Activated CD8-positive, alpha-beta memory T cell treated with anti-CD3 and anti-CD28 coated beads, Interleukin-2, amount 50 U/mL, for 4 hours (primary cell): ENCODE data around the gene LGSN.
"Not testable (repeated sequence)": the region's sequence is repeated elsewhere in the genome, so short reads cannot be mapped to it uniquely, and the experiment has no call there.

ENCODE experiments used
- DNase-seq: peaks from one replicate; pipeline ENCODE4 v3.0.0-alpha.2; 2020

The LGSN gene

DNA sequence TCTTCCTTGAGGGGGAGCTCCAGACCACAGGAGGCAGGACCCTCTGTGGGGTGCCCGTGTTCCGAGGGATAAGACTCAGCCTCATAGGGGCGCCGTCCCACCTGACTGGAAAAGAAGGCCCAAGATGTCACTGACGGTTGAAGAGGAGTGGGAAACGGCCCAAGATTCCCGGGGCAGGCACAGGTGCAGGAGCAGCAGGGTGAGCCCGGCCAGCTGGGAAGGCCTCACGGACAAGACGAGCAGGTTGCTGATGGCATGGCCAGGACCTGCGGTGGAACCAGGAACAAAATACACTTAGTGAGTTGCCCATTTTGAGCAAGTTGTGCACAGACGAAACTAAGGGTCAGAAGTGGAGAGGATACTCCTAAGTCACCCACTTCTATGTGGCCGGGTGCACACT is 89.8 kb downstream of the LGSN start:
- DNase-seq: not testable (repeated sequence)

DNA sequence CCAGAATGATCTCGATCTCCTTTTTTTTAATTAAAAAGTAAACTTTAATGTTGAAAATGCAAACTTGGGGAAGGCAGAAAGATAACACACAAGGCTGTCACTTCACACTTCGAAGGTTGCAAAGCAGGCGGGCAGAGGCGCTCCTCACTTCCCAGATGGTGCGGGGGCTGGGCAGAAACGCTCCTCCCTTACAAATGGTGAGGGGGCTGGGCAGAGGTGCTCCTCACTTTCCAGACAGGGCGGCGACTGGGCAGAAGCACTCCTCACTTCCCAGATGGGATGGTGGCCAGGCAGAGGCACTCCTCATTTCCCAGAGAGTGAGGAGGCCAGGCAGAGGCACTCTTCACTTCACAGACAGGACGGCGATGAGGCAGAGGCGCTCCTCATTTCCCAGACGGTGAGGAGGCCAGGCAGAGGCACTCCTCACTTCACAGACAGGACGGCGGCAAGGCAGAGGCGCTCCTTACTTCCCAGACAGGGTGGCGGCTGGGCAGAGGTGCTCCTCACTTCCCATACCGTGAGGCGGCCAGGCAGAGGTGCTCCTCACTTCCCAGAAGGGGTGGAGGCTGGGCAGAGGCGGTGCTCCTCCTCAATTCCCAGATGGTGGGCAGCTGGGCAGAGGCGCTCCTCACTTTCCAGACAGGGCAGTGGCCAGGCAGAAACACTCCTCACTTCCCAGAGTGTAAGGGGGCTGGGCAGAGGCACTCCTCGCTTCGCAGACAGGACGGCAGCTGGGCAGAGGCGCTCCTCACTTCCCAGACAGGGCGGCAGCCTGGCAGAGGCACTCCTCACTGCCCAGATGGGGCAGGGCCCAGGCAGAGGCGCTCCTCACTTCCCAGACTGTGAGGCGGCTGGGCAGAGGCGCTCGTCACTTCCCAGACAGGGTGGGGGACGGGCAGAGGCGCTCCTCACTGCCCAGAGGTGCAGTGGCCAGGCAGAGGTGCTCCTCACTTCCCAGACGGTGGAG is 91.6 kb downstream of the LGSN start:
- DNase-seq: not testable (repeated sequence)

DNA sequence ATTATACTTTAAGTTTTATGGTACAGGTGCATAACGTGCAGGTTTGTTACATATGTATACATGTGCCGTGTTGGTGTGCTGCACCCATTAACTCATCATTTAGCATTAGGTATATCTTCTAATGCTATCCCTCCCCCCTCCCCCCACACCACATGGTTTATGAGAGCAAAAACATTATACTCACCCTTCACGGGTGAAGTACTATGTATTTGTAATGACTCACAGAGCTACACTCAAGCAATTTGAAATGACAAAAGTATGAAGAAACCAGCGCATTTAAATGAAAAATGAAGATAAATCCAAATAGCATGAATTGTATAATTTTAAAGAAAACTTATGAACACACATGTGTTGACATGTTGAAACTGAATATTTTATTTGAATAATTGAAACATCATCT is 93.8 kb downstream of the LGSN start:
- not testable (repeated sequence) for DNase-seq
